HG03520 (cell line): ENCODE measurements around the gene MRPL45.
"Not testable (repeated sequence)": the region's sequence is repeated elsewhere in the genome, so short reads cannot be mapped to it uniquely, and the experiment has no call there.

Experiments used
- ATAC-seq: cut with Tn5 transposase; IDR thresholded peaks from one replicate; pipeline ENCODE4 v1.9.1; 2021; ENCODE audit warnings: mild to moderate bottlenecking, moderate library complexity; ENCODE audit not compliant: unreplicated experiment

Gene MRPL45

DNA sequence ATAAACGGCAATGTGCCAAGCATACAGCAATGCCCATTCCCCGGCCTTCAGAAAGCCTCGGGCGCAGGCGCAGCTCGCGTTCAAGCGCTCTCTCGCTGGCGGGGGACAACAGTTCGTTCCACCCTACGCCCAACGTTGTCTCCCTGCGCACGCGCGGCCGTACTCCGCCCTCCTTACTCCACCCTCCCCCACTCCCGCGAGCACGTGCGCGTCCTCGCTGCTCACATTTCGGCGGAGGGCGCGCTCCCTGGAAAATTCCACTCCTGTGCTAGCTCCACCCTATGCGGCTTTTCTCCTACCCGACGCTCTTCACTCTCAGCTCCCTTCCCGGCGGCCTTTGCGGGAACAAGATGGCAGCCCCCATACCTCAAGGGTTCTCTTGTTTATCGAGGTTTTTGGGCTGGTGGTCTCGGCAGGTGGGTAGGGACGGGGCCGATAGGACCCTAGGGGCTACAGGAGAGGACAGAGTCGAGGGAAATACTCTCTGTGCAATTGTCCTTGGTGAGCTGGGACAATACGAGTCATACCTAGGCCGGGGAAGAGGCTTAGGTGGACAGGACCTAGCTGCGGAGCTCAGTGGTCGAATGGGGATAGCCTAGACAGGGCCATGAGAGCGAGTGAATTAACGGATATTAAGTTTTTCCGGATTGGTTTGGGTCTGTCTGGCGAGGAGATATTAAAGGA, at the start of gene MRPL45:
TSS of gene MRPL45 (plus strand) at position 335 of the 684 bp plus-strand sequence. CDS start at position 351, 16 bp downstream.
- ATAC-seq, result peak; percentile 96

DNA sequence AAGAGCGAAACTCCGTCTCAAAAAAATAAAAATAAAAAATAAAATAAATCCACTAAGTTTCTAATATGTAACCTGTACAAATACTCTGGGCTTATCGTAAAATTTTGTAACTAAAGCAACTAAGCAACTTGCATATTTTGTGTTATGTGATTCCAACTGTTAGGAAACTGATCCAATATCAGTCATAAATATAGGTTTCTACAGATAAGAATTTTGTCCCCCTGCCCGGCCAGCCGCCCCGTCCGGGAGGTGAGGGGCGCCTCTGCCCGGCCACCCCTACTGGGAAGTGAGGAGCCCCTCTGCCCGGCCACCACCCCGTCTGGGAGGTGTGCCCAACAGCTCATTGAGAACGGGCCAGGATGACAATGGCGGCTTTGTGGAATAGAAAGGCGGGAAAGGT, 43.8 kb upstream of the MRPL45 start:
- ATAC-seq, result not testable (repeated sequence)

DNA sequence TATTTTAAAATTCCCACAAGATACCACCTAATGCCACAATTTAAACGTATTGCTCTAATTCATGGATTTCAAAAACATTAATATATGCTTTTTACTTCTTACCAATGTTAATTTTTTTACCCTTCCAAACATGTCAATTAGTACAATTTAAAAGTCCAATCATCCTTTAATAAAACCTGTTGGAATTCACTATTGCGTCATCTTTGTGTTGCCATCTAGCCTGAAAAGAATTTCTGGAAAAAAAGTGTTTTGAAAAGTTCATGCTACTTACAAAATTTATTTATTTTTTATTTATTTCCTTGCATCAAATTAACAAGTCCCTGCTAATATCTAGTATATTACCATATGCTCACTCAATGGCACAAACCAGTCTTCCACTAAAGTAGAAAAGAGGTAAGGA, 42.6 kb upstream of the MRPL45 start:
- not testable (repeated sequence) for ATAC-seq

DNA sequence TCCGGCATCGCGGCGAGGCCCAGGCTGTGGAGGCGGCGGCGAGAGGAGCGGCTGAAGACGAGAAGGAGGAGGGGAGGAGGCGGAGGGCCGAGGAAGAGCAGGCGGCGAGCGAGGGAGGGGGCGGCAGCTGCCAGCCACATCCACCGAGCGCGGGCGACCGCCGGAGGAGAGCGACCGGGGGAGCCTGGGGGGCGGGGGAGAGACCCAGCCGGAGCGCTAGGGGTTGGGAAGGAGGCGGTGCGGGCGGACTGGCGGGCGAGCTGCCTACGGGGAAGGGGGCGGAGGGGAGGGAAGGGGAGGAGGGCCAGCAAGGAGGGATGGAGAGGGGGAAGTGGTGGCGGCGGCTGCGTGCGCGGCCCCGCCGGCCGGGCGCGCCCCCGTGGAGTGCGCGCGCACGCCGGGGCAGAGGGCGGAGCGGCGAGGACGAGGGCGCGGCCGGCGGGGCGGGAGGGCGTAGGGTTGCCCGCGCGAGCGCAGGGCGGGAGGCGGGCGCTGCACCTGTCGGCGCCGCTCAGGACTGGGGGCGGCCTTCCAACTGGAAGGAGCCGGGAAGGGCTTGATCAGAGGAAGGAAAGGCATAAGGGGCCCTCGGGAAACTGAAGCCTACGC, 39.9 kb upstream of the MRPL45 start:
- ATAC-seq, result peak; percentile 73

DNA sequence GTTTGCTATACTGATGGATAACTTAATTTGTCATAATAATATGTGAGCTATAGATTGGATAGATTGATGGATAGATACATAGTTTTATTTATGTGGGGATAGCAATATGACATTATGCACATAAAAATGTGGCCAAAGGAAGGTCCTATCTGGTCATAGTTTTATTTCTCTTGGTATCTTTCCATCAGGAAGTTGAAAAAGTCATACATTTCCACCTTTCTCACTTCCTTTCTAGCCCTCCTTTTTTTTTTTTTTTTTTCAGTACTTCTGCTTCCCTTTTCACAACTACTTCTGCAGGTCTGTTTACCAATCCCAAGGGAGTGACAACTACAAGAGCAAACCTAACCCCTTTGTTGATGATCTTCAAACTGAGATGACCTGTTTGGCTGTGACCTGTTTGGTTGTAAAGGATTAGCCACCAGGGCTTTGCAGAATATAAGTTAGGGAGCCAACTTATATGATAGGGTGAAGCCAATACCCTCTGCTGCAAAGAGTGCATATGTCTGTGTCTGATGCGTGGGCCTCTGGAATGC, 30.9 kb upstream of the MRPL45 start:
- not testable (repeated sequence) for ATAC-seq

DNA sequence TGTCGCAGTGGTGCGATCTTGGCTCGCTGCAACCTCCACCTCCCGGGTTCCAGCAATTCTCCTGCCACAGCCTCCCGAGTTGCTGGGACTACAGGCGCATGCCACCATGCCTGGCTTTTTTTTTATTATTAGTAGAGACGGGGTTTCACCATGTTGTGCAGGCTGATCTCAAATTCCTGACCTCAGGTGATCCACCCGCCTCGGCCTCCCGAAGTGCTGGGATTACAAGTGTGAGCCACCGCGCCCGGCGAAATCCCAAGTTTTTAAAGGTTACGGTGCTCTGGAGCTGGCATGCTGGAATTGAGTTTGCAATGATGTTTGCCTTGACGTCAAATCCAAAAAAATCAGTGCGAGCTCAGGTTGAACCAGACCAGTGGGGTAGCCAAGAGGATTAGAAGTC, 30.4 kb upstream of the MRPL45 start:
- ATAC-seq, result not testable (repeated sequence)

DNA sequence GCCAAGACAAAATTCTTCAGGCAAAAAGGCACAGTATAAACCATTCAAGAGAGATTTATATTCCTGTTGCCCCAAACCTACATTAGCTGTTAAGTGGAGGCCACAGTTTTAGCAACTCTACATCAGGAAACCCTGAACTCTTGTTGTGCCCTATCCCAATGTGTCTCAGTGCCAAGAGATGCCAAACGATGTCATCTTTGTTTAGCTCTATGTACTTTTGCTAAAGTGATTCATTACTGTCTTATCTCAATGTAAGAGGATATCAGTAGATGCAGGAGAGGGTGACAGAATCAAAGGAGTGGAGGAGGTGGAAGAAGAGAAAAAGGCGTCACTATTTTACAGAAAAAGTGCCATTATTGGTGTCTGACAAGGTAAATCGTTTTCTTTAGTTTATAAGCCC, 28.8 kb upstream of the MRPL45 start:
- not testable (repeated sequence) for ATAC-seq

DNA sequence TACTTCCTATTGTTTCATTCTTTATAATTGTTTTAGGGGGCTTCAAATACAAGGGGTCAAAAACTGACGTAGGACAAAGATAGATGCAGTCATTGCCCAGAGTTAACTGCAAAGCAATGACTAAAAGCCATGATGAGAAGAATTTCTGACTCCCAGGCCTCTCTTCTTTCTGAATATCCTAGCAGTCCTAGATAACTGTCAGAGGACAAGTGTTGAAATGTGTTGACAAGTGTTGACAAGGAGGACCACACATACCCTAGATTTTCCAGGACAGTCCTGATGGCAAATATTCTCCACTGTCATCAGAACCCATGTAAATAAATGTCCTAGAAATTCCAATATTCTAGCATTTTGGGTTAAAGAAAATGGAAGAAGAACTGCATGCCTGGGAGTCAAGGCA, 27.9 kb upstream of the MRPL45 start:
- ATAC-seq, result not testable (repeated sequence)

DNA sequence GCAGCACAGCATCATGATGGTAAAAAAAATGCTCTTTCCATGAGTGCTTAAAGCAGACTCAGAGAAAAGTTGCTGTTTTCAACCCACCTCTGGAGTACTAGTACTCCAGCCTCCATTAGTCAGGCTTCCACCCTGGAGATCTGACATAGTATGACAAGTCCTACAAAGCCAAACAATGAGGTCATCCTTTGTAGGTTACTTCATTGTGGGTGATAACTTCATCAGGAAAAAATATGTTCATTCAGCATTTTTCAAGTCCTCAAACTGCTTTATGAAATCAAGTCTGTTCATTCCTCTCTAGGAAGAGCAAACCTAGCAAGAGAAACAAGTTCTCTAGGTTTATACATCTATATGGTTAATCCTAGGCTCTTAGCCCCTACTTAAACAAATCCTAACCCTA, 27.4 kb upstream of the MRPL45 start:
- not testable (repeated sequence) for ATAC-seq

DNA sequence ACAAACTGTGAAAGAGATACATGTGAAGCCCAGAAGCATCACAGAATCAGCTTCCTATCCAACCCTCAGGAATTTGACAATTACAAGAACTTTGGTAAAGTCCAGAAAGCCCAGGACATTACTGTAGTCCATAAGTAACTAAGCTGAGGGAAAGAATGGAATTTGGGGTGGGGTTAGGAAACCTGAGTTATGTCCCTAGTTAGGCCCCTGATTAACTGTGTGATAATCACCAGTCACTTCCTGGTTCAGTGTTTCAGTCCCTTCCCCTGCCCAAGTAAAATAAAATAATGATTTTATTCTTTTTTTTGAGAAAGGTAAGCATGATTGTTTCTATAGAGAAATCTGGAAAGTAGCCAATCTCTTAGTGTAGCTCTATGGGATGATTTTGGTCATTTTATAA, 11.0 kb upstream of the MRPL45 start:
- ATAC-seq, result not testable (repeated sequence)

DNA sequence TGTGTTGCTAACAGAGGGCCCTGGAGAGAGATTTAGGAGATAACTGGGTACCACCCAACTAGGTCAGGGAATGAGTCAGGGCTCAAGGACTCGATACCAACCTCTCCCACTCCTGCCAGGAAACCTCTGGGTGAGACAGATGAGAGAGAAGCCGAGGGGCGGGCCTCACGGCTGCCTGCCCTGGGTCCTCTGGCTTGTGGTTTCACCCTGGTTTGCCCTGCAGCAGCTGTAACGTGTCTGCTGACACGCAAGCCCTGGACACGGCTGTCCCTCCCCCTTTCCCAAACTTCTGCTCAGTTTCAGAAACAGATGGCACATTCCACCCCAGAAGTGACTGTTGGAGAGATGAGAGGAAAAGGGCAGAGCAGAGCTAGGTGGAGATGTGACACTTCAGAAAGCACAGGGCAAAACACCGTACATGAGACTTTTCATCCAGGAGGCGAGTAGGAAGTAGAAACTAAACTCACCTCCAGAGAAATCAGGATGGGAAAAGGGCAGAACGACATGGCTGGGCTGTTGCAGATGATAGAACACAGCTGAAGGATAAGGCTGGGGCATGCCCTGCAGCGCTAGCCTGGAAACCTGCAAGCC, 10.4 kb upstream of the MRPL45 start:
- not testable (repeated sequence) for ATAC-seq

DNA sequence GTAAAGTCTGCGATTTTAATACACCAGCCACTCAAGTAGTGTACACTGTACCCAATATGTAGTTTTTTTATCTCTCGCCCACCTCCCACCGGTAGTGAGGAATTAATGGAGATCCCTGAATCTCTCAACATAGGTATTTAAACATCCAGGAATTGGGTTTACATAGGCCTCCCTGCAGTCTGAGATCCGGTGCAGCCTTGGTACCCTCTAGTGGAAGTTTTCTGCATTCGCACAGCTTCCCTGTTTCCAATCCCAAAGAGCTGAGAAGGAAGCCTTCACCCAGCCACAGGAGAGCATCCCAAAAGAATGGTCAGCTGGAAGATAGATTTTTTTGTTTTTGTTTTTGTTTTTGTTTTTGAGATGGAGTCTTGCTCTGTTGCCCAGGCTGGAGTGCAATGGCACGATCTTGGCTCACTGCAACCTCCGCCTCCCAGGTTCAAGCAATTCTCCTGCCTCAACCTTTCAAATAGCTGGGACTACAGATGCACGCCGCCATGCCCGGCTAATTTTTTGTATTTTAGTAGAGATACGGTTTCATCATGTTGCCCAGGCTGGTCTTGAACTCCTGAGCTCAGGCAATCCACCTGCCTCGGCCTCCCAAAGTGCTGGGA, 8.6 kb upstream of the MRPL45 start:
- ATAC-seq, result not testable (repeated sequence)

DNA sequence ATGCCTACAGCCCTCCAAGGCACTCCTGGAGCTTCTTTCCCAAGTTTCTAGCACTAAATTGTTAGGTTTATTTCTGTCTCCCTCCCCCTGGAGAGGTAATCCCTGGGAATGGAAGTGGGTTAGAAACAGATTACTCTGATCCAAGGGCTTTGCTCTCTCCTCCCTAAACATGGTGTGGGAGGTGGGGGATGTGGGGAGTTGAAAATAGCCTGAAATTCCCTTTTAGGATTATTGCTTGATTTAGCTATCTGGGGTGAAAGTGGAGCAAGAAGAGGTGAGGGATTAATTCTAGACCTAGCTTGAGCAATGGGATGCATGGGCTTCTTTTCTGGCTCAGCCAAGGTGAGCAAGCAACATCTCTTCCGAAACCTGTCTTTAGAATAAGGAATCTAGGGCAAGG, 7.2 kb upstream of the MRPL45 start:
- ATAC-seq, result not testable (repeated sequence)

DNA sequence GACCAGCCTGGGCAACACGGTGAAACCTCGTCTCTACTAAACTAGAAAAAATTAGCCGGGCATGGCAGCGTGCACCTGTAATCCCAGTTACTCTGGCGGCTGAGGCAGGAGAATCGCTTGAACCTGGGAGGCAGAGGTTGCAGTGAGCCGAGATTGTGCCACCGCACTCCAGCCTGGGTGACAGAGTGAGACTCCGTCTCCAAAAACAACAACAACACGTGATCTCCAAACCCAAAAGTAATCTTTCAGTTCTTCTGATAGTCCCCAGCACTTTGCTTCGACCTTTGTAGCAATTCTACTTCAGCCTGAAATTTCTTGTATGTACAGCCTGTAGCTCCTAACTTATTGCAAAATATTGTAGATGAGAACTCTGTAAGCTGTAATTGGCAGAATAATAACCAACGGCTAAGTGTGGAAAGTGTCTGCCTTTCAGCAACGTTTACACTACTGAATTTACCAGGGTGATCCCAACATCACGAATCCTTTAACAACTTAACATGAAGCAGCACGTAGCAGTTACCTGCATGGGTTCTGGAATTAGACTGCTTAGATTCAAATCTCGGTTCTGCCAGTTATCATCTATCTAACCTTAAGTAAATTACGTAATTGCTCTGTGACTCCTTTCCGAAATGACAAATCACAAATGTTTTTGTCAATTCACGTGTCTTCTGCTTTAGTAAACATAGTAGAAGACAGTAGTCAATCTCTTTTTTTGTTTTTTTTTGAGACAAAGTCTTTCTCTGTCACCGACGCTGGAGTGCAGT, 1.2 kb upstream of the MRPL45 start:
- ATAC-seq, result not testable (repeated sequence)

DNA sequence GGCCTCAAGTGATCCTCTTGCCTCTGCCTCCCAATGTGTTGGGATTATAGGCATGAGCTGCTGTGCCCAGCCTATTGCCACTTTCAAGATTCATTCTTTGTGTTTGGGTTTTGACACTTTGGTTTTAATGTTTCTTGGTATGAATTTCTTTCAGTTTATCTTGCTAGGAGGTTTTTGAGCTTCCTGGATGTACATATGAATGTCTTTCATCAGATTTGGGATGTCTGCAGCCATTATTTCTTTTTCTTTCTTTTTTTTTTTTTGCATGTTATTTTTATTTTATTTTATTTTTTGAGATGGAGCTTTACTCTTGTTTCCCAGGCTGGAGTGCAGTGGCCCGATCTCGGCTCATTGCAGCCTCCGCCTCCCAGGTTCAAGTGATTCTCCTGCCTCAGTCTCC, 18.5 kb downstream of the MRPL45 start:
- no peak for ATAC-seq

DNA sequence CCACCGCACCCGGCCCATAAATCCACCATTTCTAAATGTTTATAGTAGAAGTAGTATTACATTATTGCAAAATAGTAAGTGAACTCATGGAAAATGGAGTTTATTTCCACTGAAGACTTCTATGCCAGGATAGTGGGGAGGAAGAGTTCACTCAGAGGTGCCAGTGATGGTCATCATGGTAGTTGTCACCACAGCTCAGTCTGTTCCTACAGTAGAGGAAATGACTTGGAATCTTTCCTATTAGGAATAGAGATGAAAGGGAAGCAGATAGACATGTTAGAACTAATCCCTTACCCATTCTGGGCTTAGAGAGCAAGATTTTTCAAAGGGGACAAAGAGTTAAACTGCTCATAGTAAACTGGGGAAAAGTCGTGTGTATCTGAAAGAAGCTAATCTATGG, 20.1 kb downstream of the MRPL45 start:
- ATAC-seq, result no peak

DNA sequence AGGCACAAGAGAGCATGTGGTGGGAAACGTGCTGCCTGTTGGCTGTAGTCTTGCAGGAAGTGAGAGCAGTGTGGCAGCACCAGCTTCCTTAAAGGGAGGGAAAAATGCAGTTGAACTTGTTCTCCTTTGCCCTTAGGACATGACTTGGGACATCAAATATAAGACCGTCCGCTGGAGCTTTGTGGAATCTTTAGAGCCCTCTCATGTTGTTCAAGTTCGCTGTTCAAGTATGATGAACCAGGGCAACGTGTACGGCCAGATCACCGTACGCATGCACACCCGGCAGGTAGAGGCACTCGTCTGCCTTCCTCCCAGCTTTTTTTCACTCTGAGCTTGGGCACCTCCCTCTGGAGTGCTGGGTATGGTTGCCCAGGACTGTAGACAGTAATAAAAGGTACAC, 23.5 kb downstream of the MRPL45 start:
- no peak for ATAC-seq

DNA sequence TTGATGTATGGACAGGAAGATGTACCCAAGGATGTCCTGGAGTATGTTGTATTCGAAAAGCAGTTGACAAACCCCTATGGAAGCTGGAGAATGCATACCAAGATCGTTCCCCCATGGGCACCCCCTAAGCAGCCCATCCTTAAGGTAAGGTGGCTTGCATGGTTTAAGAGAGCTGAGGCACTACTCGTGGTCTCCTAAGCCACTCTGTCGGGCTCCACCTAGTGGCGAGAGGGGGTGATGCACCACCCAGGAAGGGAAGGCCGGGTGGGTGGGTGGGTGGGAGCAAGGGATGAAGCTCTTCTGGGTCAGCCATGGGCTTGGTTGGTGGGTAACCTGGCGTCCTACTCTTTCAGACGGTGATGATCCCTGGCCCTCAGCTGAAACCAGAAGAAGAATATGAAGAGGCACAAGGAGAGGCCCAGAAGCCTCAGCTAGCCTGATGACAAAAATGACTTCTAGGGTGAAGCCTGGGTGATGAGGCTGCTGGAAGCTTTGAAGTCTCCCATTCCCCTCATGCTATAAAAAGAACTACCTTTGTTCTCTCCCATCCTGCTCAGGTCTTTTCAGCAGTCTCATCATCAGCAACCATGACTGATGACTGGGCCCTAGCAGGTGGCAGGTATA, 25.3 kb downstream of the MRPL45 start:
- no peak for ATAC-seq

DNA sequence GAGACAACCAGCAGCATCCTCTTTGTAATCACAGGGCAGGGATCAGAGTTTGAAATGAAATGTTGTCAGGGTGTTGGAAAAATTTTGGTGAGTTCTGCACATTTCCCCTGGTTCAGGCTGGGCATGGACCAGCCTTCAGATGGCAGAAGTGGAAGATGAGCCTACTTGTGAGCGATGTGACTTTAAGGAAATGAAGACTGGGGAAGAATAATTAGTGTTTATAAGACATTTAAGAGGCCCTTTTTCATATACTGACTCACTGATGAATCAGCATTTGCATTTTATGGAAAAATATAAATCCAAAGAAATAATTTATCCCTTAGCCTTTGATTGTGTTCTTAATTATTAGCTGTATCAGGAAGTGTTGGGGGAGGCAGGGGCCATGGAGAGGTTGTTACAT, 25.9 kb downstream of the MRPL45 start:
- ATAC-seq, result no peak

DNA sequence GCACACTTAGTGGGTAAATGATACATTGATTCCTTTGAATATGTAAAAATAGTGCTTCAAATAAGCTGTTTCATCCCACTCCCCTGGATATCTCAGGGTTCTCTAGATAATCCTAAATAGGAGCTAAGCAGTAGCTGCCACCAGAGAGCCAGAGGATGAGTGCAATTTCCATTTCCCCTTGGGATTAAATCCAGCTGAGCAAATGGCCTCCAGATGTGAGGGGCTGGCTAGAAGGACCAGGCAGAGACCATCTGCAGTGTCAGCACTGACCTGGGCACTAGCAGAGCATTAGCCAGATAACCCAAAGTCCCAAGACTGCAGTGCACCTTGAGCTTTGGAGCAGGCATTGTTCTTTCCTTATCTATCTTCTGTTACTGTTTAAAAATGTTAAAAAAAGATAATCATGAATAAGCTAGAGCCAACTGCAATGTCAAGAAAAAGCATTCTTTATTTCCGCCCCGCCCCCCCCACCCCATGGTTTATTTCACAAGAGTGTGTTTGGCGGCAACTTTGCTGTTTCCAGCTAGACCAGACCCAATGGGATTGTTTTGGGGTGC, 27.3 kb downstream of the MRPL45 start:
- ATAC-seq, result no peak
